A673 (cell line): ENCODE measurements around the gene RC3H1.

Experiments
- CTCF ChIP-seq: fragments of 300-800, 200-600 bp; sonication (generic); conservative IDR thresholded peaks from 2 replicates; pipeline ENCODE4 v1.5.1; 2017; ENCODE audit warnings: low read depth, mild to moderate bottlenecking, antibody characterized with exemption, low read length, moderate library complexity, mixed read lengths
- EZH2 ChIP-seq: fragments of 200-600 bp; sonication (generic); IDR thresholded peaks from 2 replicates; pipeline ENCODE4 v1.6.1; 2017; ENCODE audit warnings: borderline replicate concordance, low read depth, mild to moderate bottlenecking, mixed read lengths, antibody characterized with exemption, low read length; ENCODE audit not compliant: poor library complexity, severe bottlenecking

- TF ChIP-seq CTCF (no peak), EZH2 (no peak)
These were observed 27.4 kb upstream of the RC3H1 start for GRCh38 chr1:174049514-174049913.
